ENCODE measurements around the gene PPP1R17.

DNA sequence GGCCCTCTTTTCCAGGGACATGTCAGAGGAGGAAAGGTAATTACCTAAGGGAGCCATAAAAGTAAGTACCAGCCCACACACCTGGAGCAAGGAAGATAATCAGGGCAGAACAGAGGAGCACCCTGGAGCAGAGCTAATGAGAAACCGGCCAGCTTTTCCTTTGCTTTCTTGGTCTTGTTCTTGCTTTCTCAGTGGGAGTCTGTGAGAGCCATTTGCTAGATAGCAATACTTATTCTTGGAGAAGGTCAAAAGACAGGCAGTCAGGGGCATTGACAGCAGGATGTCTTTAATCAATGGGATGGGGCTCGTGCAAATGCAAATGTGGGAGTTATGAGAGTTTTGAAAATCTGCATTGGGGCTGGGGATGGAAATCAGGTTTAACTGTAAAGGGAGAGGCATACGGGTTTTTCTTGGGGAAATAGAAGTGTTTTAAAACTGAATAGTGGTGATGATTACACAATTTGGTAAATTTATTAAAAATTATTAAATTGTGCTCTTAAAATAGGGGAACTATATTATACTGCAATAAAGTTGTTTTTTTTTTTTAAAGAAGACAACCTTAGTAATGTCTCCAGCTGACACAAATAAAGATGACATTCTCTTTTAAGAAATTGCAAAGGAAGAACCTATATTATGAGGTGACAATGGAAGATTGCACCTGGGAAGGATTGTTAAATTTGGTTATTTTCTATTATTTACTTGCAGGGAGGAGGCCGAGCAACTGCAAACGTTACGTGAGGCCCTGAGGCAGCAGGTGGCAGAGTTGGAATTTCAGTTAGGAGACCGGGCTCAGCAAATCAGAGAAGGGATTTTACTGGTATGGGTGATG is 35.6 kb upstream of the PPP1R17 start:
- TF ChIP-seq, protein P1, sequence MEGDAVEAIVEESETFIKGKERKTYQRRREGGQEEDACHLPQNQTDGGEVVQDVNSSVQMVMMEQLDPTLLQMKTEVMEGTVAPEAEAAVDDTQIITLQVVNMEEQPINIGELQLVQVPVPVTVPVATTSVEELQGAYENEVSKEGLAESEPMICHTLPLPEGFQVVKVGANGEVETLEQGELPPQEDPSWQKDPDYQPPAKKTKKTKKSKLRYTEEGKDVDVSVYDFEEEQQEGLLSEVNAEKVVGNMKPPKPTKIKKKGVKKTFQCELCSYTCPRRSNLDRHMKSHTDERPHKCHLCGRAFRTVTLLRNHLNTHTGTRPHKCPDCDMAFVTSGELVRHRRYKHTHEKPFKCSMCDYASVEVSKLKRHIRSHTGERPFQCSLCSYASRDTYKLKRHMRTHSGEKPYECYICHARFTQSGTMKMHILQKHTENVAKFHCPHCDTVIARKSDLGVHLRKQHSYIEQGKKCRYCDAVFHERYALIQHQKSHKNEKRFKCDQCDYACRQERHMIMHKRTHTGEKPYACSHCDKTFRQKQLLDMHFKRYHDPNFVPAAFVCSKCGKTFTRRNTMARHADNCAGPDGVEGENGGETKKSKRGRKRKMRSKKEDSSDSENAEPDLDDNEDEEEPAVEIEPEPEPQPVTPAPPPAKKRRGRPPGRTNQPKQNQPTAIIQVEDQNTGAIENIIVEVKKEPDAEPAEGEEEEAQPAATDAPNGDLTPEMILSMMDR (IDR thresholded peaks at IDR 0.05), result no peak
- no peak for TF ChIP-seq ZFX (IDR thresholded peaks at IDR 0.05; ENCODE audit: borderline replicate concordance)

Measured in 22Rv1 (cell line).